Ishikawa (cell line): Measurements from ENCODE around the gene ABCE1.

Experiments used
- CEBPB ChIP-seq: IDR thresholded peaks from 2 replicates; pipeline ENCODE4 v1.6.1; 2012
- CREB1 ChIP-seq: IDR thresholded peaks from 2 replicates; pipeline ENCODE4 v1.6.1; 2012; ENCODE audit warnings: low read depth
- EGR1 ChIP-seq: IDR thresholded peaks from 2 replicates; pipeline ENCODE4 v1.6.1; 2012
- EP300 ChIP-seq: IDR thresholded peaks from 2 replicates; pipeline ENCODE4 v1.6.1; 2012; ENCODE audit warnings: borderline replicate concordance
- FOXM1 ChIP-seq: IDR thresholded peaks from 2 replicates; pipeline ENCODE4 v1.6.1; 2012; ENCODE audit warnings: low read depth, borderline replicate concordance
- NFIC ChIP-seq: IDR thresholded peaks from 2 replicates; pipeline ENCODE4 v1.6.1; 2012
- RAD21 ChIP-seq: IDR thresholded peaks from 2 replicates; pipeline ENCODE4 v1.6.1; 2012; ENCODE audit warnings: low read depth
- TAF1 ChIP-seq: IDR thresholded peaks from 2 replicates; pipeline ENCODE4 v1.6.1; 2012; ENCODE audit warnings: low read depth, mild to moderate bottlenecking
- TCF12 ChIP-seq: IDR thresholded peaks from 2 replicates; pipeline ENCODE4 v1.6.1; 2012; ENCODE audit warnings: low read depth
- TEAD4 ChIP-seq: IDR thresholded peaks from 2 replicates; pipeline ENCODE4 v1.6.1; 2012
- YY1 ChIP-seq: IDR thresholded peaks from 2 replicates; pipeline ENCODE4 v1.6.1; 2012; ENCODE audit warnings: low read depth
- ZBTB7A ChIP-seq: IDR thresholded peaks from 2 replicates; pipeline ENCODE4 v1.6.1; 2012; ENCODE audit warnings: low read depth
- TF ChIP-seq, protein P1 (sequence below): IDR thresholded peaks from 2 replicates; pipeline ENCODE4 v1.6.1; 2012
- TF ChIP-seq, protein P2 (sequence below): IDR thresholded peaks from 2 replicates; pipeline ENCODE4 v1.6.1; 2012; ENCODE audit warnings: low read depth, mild to moderate bottlenecking
- TF ChIP-seq, protein P3 (sequence below): IDR thresholded peaks from 2 replicates; pipeline ENCODE4 v1.6.1; 2012

The ABCE1 gene

DNA sequence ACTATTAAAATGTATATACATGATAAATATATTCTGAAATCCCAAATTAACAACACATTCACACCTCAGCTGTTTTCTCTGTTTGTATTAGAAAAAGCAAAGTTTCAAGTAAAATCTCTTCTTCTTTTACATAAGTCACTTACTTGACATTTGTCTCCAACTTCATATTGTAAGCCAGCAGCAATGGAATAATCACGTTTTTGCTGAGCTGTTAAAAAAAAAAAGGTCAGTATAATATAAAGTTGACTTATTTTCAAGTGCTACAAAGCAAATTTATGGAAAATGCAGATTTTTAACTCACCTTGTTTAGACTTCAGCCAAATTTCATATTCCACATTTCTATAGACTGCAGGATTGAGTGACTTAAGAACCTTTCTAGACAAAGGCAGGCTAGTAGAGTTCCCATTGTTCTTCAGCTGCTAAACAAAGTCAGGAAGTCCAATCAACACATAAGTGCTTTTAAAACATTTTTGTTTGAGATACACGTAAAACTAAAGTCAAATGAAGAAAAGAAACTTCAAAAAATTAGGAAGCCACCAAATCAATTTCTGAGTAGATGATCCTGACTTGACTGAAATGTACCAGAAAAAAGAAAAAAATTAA is 57.3 kb downstream of the ABCE1 start:
- TF ChIP-seq RAD21: no peak
- TF ChIP-seq, protein P1, sequence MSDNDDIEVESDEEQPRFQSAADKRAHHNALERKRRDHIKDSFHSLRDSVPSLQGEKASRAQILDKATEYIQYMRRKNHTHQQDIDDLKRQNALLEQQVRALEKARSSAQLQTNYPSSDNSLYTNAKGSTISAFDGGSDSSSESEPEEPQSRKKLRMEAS: no peak
- TF ChIP-seq, protein P2, sequence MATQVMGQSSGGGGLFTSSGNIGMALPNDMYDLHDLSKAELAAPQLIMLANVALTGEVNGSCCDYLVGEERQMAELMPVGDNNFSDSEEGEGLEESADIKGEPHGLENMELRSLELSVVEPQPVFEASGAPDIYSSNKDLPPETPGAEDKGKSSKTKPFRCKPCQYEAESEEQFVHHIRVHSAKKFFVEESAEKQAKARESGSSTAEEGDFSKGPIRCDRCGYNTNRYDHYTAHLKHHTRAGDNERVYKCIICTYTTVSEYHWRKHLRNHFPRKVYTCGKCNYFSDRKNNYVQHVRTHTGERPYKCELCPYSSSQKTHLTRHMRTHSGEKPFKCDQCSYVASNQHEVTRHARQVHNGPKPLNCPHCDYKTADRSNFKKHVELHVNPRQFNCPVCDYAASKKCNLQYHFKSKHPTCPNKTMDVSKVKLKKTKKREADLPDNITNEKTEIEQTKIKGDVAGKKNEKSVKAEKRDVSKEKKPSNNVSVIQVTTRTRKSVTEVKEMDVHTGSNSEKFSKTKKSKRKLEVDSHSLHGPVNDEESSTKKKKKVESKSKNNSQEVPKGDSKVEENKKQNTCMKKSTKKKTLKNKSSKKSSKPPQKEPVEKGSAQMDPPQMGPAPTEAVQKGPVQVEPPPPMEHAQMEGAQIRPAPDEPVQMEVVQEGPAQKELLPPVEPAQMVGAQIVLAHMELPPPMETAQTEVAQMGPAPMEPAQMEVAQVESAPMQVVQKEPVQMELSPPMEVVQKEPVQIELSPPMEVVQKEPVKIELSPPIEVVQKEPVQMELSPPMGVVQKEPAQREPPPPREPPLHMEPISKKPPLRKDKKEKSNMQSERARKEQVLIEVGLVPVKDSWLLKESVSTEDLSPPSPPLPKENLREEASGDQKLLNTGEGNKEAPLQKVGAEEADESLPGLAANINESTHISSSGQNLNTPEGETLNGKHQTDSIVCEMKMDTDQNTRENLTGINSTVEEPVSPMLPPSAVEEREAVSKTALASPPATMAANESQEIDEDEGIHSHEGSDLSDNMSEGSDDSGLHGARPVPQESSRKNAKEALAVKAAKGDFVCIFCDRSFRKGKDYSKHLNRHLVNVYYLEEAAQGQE: no peak
- TF ChIP-seq TAF1: no peak
- no peak for TF ChIP-seq EP300
- TF ChIP-seq FOXM1: no peak
- TF ChIP-seq TCF12: no peak
- no peak for TF ChIP-seq CEBPB
- no peak for TF ChIP-seq YY1
- no peak for TF ChIP-seq EGR1
- no peak for TF ChIP-seq CREB1
- no peak for TF ChIP-seq NFIC
- TF ChIP-seq, protein P3, sequence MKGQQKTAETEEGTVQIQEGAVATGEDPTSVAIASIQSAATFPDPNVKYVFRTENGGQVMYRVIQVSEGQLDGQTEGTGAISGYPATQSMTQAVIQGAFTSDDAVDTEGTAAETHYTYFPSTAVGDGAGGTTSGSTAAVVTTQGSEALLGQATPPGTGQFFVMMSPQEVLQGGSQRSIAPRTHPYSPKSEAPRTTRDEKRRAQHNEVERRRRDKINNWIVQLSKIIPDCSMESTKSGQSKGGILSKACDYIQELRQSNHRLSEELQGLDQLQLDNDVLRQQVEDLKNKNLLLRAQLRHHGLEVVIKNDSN: no peak
- TF ChIP-seq TEAD4: no peak
- TF ChIP-seq ZBTB7A: no peak

DNA sequence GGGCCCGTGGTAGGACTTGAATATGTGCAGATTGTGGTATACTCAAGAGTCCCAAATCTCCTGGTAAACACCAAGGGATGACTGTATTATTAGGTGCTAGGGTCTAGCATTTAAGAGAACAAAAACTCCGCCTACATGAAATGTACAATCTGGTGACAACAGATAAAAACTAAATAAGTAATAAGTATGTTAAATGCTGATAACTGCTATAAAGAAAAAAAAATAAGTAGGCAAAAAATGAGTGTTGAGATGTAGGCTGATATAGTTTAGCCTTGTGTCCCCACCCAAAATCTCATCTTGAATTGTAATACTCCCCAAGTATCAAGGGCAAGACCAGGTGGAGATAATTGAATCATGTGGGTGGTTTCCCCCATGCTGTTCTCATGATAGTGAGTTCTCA is 58.9 kb downstream of the ABCE1 start:
- TF ChIP-seq, protein P1: no peak
- TF ChIP-seq YY1 (no peak), RAD21 (no peak), EGR1 (no peak), TCF12 (no peak), CREB1 (no peak), EP300 (no peak), ZBTB7A (no peak), TAF1 (no peak), NFIC (no peak), TEAD4 (no peak), FOXM1 (no peak), CEBPB (no peak)
- TF ChIP-seq, protein P3: no peak
- TF ChIP-seq, protein P2: no peak

DNA sequence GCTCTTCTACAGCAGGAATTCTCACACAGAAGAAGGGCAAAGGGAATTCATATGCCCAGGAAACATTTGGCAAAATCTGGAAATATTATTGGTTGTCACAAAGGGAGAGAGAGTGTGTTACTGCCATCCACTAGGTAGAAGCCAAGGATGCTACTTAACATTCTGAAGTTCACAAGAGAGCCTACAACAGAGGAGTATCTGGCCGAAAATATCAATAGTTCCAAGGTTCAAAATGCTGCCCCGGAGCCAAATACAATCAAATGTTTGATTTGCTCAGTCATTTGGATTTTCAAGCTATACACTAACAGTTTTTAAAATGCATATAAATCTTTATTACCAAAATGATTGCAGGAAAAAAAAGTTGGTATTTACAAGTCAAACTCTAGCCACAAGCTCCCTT is 63.4 kb downstream of the ABCE1 start:
- TF ChIP-seq EGR1 (no peak), CEBPB (no peak), NFIC (no peak), EP300 (no peak), TCF12 (no peak), ZBTB7A (no peak), FOXM1 (no peak), TAF1 (no peak), CREB1 (no peak), TEAD4 (no peak), RAD21 (no peak), YY1 (no peak)
- TF ChIP-seq, protein P2: no peak
- TF ChIP-seq, protein P3: no peak
- TF ChIP-seq, protein P1: no peak

DNA sequence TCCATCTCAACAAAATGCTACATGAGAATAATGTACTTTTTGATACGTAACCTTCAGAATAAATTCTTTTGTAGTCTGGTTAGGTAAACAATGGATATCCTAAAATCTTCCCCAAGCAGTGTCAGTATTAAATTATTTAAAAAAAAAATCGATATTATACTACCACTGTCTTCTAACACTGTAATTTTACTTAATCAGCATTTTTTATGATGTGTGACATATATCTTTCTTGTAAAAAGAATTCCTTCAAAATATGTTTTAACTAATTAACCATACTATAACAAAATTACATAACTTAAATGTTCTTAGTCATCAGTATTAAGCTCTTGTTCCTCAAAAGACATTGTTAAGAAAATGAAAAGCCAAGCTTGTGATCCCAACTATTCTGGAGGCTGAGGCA is 69.8 kb downstream of the ABCE1 start:
- no peak for TF ChIP-seq CREB1
- TF ChIP-seq RAD21: no peak
- TF ChIP-seq YY1: no peak
- TF ChIP-seq TCF12: no peak
- TF ChIP-seq CEBPB: no peak
